Left ventricle myocardium inferior (tissue), 1 donor: ENCODE results near the gene NAA10. TPM values are rescaled to one million over a fixed set of nuclear protein-coding genes. Genes with fewer than 3 reads are reported as not detected.

ENCODE experiments used
- DNase-seq: peaks from one replicate; pipeline ENCODE4 v3.0.0-alpha.2; 2020
- H3K27ac ChIP-seq: fragments of 200-600 bp; replicated peaks from 2 replicates; pipeline ENCODE4 v1.8.0; 2021
- H3K27me3 ChIP-seq: fragments of 200-600 bp; 2 replicates; pipeline ENCODE4 v1.8.0; 2021; ENCODE audit warnings: low read depth
- H3K36me3 ChIP-seq: fragments of 200-600 bp; 2 replicates; pipeline ENCODE4 v1.8.0; 2021
- H3K4me1 ChIP-seq: fragments of 200-600 bp; 2 replicates; pipeline ENCODE4 v1.8.0; 2021
- H3K4me3 ChIP-seq: fragments of 200-600 bp; 2 replicates; pipeline ENCODE4 v1.8.0; 2021; ENCODE audit warnings: mild to moderate bottlenecking, moderate library complexity
- H3K9me3 ChIP-seq: fragments of 200-600 bp; replicated peaks from 2 replicates; pipeline ENCODE4 v1.8.0; 2021
- CTCF ChIP-seq: fragments of 200-600 bp; IDR thresholded peaks from 2 replicates; pipeline ENCODE4 v1.8.0; 2021; ENCODE audit warnings: antibody characterized with exemption, mild to moderate bottlenecking, borderline replicate concordance
- intact Hi-C: fragments of 100-400 bp; cut with micrococcal nuclease; formaldehyde crosslinking; loops from one replicate; pipeline ENCODE4 v1.11.0; 2022
- total RNA-seq: library from RNA; stranded (reverse); fragmentation: NEBNext Ultra II Directional; extraction: Animal tissue kit (Norgen Biotek cat#: 25700); gene quantifications from one replicate; pipeline ENCODE4 v1.2.1, GENCODE V29; 2021
- donor health status: DM: no; HTN: yes; CAD: no; lungs with severe emphysema.

Gene NAA10
- total RNA-seq, 1 donor from 2014 or later = 67.1 TPM

GRCh38 chrX:153905481-153906095, 29.2 kb downstream of the NAA10 start:
- H3K4me3 ChIP-seq = peak overlapping the region; percentile 59
- H3K27me3 ChIP-seq = no peaks in the 10 kb centered on the region
- intact Hi-C loops = no loop called here
- H3K4me1 ChIP-seq = peaks cover 18% of the 10 kb centered on the region
- no peaks in the 10 kb centered on the region for H3K36me3 ChIP-seq
- H3K9me3 ChIP-seq = no peaks in the 10 kb centered on the region
- H3K27ac ChIP-seq = peak overlapping the region; percentile 78
- DNase-seq = no peak
- TF ChIP-seq CTCF = no peak

- no peaks in the 10 kb centered on the region for H3K27me3 ChIP-seq
- no peaks in the 10 kb centered on the region for H3K36me3 ChIP-seq
- no peak for TF ChIP-seq CTCF
- peaks cover 21% of the 10 kb centered on the region for H3K4me1 ChIP-seq
- no peaks in the 10 kb centered on the region for H3K9me3 ChIP-seq
- intact Hi-C loops = no loop called here
- peak; percentile 36 for DNase-seq
- peak within 1 kb of the TSS; percentile 78 for H3K27ac ChIP-seq
- peak within 1 kb of the TSS; percentile 59 for H3K4me3 ChIP-seq
Observed at GRCh38 chrX:153903991-153904957, 30.6 kb downstream of the NAA10 start, which contains the start of gene AVPR2. AVPR2 (plus strand) TSS chrX:153904673; CDS start chrX:153905146, 473 bp downstream.

- Histone ChIP-seq H3K4me3 (peak overlapping the region; percentile 59), H3K36me3 (no peaks in the 10 kb centered on the region), H3K27me3 (no peaks in the 10 kb centered on the region), H3K27ac (peak overlapping the region; percentile 78), H3K9me3 (no peaks in the 10 kb centered on the region), H3K4me1 (peaks cover 21% of the 10 kb centered on the region)
- no peak for TF ChIP-seq CTCF
- no peak for DNase-seq
- intact Hi-C loops = no loop called here
Observed at GRCh38 chrX:153903238-153903980, 31.4 kb downstream of the NAA10 start.

- TF ChIP-seq CTCF = no peak
- H3K4me3 ChIP-seq = no peak overlapping the region
- H3K9me3 ChIP-seq = no peaks in the 10 kb centered on the region
- no peak for DNase-seq
- H3K27ac ChIP-seq = peak overlapping the region; percentile 27
- no peaks in the 10 kb centered on the region for H3K36me3 ChIP-seq
- H3K27me3 ChIP-seq = no peaks in the 10 kb centered on the region
- peaks cover 21% of the 10 kb centered on the region for H3K4me1 ChIP-seq
- intact Hi-C loops = no loop called here
Observed at GRCh38 chrX:153902385-153902784, 32.5 kb downstream of the NAA10 start.

- no peak for TF ChIP-seq CTCF
- peak overlapping the region; percentile 27 for H3K27ac ChIP-seq
- no peaks in the 10 kb centered on the region for H3K36me3 ChIP-seq
- no peak for DNase-seq
- H3K4me3 ChIP-seq = no peak overlapping the region
- H3K9me3 ChIP-seq = no peaks in the 10 kb centered on the region
- intact Hi-C loops = no loop called here
- peaks cover 21% of the 10 kb centered on the region for H3K4me1 ChIP-seq
- no peaks in the 10 kb centered on the region for H3K27me3 ChIP-seq
Observed at GRCh38 chrX:153901753-153902140, 33.1 kb downstream of the NAA10 start.
